LNCAP (cell line): ENCODE results near the gene ZNF385B.

Source experiments
- TF ChIP-seq, protein P1 (sequence below): fragments of 450-650 bp; IDR thresholded peaks from 2 replicates; pipeline ENCODE4 v1.5.1; 2017; ENCODE audit warnings: mild to moderate bottlenecking

ZNF385B gene

DNA sequence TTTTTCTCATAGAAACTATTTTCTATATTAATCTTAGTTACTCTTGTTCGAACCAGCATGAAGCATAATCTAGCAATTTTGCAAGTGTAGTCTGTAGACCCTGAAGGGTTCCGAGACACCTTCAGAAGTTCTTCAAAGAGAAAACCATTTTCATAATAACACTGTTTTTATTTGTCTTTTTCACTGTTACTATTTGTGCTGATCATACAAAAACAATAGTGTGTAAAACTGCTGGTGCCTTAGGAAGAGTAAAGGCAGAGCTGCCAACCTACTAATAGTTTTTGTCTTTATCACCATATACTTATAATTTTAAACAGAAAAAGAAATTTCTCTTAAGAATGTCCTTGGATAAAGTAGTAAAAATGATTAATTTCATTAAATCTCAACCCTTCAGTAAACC, 218.9 kb downstream of the ZNF385B start:
- TF ChIP-seq, protein P1, sequence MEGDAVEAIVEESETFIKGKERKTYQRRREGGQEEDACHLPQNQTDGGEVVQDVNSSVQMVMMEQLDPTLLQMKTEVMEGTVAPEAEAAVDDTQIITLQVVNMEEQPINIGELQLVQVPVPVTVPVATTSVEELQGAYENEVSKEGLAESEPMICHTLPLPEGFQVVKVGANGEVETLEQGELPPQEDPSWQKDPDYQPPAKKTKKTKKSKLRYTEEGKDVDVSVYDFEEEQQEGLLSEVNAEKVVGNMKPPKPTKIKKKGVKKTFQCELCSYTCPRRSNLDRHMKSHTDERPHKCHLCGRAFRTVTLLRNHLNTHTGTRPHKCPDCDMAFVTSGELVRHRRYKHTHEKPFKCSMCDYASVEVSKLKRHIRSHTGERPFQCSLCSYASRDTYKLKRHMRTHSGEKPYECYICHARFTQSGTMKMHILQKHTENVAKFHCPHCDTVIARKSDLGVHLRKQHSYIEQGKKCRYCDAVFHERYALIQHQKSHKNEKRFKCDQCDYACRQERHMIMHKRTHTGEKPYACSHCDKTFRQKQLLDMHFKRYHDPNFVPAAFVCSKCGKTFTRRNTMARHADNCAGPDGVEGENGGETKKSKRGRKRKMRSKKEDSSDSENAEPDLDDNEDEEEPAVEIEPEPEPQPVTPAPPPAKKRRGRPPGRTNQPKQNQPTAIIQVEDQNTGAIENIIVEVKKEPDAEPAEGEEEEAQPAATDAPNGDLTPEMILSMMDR: no peak

DNA sequence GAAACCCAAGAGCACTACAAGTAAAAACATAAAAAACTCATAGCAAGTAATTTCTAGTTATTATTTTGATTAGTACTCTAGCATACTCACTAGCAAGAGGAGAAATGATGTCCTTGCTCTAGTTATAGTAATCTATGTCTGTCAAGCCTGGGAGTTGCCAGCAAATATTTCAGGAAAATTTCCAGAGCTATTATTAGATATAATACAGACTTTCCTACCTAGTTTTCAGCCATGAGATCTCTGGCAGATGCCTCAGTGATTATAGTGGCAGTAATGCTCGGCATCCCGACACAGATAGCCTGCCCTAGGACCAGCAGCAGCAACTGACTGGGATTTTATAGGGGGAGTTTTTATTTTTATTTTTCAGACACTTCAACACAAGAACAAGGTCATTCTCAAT, 224.4 kb downstream of the ZNF385B start:
- TF ChIP-seq, protein P1: no peak

DNA sequence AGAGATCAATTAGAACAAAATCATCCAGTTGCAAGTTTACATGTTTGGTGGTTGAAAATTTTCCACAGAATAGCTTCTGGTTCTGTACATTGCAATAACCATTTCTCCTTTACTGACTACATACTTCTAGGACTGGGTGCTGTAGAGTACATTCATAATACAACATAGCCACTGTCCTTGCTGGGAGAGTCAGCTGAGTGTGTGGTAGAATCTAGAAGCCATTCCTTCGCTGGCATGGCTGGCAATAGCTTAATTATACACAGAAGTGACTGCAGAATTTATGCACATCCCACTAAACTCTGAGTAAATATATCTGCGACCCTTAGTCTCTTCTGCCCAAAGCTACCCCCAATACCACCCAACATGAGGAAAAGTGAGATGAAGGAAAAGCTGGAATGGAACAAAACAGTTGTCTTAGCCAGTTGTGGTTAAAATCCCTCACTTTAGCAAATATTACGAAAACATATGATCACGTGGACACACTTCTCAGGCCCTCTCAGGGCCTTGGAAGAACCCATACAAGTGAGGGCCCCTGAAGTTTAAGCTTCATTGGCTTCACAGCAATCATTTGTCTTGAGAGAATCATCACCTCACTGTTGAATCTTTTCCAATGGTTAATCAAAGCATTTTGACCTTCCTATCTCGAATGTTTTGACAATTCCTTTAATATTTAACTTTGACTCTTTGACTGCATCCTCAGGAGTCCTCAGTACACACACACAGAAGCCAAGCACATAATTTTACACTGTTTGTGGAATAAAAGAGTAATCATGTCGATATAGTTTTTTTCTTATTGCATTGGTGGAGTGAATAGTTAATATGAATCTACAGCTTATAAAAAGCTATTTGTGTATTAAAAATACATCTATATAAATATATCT, 225.1 kb downstream of the ZNF385B start:
- TF ChIP-seq, protein P1: no peak

DNA sequence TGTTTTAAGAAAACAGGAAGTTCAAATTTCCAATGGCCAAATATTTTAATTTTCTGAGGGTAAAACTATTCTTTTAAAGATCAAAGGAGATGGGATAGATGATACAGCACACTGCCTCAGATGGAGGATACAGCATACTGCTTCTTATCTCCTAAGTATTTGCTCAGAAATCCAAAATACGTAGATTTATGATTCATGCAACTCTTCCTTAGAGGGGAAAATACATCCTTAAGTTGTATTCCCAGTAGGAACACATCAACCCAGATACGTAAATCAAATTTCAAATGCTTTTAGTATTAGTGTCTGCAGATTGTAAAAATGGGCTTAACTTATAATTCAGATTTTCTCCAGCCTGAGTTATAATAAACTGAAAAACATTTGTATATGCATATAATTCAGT, 235.2 kb downstream of the ZNF385B start:
- TF ChIP-seq, protein P1: no peak

DNA sequence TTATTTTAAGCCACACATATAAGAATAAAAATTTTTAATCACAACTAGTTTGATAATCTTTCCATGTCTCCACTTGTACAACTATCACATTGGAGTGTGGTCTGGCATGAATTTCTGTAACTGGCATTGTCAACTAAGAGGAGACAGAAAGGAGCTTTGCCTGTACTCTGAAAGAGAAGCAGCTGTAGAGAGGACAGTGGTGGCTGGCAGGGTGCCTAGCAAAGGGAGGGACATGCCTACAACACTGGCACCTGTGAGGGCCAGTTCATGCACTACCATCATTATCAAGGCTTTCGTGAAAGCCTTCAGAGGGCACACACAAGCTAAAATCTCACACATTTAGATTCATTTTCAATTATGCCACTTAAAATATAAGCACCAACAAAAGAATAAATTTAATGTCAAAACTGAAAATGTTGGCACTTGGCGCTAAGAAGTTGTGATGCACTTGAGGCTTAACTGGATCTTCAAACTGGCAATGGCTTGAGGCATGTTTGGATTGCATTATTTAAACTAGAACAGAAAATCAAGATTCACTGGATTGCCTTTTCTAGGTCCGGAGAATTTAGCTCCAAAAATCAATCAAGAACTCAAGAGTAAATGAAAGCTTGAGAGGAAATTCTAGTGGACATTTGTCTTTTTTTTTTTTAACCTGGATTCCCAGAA, 238.6 kb downstream of the ZNF385B start:
- TF ChIP-seq, protein P1: no peak

DNA sequence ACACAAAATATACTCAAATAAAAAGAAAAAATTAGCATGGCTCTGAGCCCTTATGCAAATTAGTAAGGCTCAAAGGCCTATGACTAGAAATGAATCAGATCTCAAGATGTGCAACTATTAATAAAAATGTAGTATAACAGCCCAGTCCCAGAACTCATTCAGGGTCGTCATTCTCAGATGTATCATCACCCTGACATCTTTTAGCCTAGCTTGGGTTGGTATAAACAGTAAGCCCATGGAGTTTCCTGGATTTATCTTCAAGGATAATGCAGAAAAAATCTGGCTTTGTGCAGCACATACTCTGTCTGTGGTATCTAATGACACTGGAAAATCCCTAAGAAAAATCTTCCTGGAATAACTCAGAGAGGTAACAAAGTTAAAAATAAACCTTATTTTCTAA, 239.3 kb downstream of the ZNF385B start:
- TF ChIP-seq, protein P1: no peak

DNA sequence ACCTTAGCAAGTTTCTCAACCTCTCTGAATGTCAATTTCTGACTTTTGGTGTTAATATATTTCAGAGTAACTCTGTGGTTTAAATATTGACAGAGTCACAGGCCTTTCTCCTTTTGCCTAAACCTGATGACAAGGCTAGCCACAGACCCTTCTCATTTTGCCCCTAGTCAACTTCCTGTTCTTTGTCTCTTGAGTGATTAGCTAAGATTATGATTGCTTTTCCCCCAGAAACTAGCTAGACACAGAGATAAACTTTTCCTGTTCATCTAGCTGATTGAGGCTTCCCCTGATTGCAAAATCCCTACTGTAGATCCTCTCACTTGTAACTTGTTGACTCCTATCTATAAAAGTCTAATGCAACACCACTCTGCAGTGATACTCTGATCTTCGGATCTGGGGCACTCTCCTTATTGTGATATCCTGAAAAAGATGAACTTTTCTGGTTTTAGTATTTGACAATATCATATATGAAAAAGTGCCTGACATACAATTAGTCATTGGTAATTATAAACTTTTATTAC, 241.4 kb downstream of the ZNF385B start:
- TF ChIP-seq, protein P1: no peak
